Ramos (cell line): ENCODE measurements around the gene IL17D.
"Not testable (repeated sequence)": the region's sequence is repeated elsewhere in the genome, so short reads cannot be mapped to it uniquely, and the experiment has no call there.

Source experiments
- in situ Hi-C: fragments of 300-500 bp; cut with MboI; formaldehyde crosslinking; loops from one replicate; pipeline ENCODE4 v1.14.3; 2022; ENCODE audit warnings: low sequenced_read_pairs; ENCODE audit not compliant: unreplicated experiment

The IL17D gene

GRCh38 chr13:20716951-20717350, 13.5 kb downstream of the IL17D start:
- in situ Hi-C loops = no loop called here

GRCh38 chr13:20717581-20718542, 14.4 kb downstream of the IL17D start:
- in situ Hi-C loops = no loop called here

DNA sequence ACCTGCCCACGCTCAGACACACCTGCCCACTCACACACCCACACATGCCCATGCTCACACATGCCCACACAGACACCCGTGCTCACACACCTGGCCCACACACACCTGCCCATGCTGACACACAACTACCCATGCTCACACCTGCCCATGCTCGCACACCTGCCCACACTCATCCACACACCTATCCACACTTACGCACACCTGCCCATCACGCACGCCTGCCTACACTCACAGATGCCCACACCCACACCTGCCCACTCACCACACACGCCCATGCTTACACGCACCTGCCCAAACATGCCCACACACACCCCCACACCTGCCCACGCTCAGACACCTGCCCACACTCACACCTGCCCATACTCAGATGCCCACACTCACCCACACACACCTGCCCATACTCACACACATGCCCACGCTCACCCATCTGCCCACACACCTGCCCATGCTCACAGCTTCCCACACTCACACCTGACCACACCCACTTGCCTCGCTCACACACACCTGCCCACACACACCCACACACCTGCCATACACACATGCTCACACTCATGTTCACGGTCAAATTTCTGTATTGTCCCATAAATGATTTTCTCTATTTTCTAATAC, 15.6 kb downstream of the IL17D start:
- in situ Hi-C loops = no loop called here

- in situ Hi-C loops = no loop called here
These were observed 16.3 kb downstream of the IL17D start for GRCh38 chr13:20719783-20720182.

DNA sequence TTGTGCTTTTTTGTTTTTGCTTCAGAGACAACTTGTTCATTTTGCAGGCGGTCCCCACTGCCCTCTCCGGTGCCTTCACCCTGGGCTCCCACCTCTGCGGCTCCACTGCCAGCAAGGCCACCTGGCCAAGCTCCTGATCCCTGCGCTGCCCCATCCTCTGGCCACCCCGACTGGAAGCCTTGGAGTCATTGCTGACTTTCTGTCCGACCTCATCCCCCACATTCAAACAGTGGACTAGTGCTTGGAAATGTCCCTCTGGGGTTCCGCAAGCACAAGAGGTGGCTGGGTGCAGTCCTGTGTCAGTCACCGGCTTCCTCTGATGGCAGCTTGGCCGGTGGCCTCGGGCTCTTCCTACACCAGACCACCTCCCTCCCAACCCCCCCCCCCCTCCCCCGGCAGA, 17.0 kb downstream of the IL17D start:
- in situ Hi-C loops = no loop called here

DNA sequence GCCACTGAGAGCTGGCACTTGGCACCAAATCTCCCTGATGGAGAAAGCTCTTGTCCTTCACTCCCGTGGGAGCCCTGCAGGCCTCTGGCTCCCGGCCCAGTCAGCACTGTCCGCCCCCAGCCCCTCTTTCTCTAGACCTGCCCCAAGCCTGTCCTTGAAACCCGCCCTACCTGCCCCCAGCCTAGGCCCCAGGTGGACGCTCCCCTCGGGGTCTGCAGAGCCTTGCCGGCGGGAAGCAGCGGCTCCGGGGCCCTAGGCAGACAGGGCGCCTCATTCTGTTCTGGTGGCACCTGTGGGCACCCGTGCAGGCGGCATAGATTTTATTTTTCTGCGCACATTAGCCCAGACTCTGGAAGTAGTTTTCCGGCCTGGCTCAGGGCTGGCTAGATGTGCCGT, 17.6 kb downstream of the IL17D start:
- in situ Hi-C loops = no loop called here

DNA sequence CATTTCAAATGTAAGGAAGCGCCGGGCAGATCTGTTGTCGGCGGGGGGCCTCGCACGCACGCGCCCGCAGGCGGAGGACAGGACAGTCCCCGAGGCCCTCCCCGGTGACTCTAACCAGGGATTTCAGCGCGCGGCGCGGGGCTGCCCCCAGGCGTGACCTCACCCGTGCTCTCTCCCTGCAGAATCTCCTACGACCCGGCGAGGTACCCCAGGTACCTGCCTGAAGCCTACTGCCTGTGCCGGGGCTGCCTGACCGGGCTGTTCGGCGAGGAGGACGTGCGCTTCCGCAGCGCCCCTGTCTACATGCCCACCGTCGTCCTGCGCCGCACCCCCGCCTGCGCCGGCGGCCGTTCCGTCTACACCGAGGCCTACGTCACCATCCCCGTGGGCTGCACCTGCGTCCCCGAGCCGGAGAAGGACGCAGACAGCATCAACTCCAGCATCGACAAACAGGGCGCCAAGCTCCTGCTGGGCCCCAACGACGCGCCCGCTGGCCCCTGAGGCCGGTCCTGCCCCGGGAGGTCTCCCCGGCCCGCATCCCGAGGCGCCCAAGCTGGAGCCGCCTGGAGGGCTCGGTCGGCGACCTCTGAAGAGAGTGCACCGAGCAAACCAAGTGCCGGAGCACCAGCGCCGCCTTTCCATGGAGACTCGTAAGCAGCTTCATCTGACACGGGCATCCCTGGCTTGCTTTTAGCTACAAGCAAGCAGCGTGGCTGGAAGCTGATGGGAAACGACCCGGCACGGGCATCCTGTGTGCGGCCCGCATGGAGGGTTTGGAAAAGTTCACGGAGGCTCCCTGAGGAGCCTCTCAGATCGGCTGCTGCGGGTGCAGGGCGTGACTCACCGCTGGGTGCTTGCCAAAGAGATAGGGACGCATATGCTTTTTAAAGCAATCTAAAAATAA, 18.2 kb downstream of the IL17D start:
- in situ Hi-C loops = no loop called here

GRCh38 chr13:20727856-20728255, 24.4 kb downstream of the IL17D start:
- in situ Hi-C loops = no loop called here

- in situ Hi-C loops = no loop called here
These were observed 25.2 kb downstream of the IL17D start for GRCh38 chr13:20728579-20729311.

- in situ Hi-C loops = no loop called here
These were observed 26.4 kb downstream of the IL17D start for GRCh38 chr13:20729633-20730585.

GRCh38 chr13:20738616-20739015, 35.1 kb downstream of the IL17D start:
- in situ Hi-C loops = no loop called here

GRCh38 chr13:20740021-20740420, 36.5 kb downstream of the IL17D start:
- in situ Hi-C loops = no loop called here

GRCh38 chr13:20743830-20744404, 40.4 kb downstream of the IL17D start:
- in situ Hi-C loops = not testable (repeated sequence)

DNA sequence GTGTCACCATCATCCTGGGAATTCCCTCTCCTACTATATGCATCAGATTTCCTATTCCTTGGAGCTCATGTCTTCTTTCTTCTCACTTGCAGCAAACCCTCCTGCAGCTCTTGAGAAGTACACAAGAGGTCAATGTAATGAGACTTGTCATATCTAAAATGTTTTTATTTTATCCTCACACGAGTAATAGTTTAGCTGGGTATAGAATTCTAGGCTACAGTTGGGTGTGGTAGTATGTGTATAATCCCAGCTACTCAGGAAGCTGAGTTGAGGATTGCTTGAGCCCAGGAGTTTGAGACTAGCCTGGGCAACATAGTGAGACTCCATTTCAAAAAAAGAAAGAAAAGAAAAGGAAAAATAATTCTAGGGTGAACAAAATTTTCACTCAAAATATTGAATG, 45.9 kb downstream of the IL17D start:
- in situ Hi-C loops = no loop called here

DNA sequence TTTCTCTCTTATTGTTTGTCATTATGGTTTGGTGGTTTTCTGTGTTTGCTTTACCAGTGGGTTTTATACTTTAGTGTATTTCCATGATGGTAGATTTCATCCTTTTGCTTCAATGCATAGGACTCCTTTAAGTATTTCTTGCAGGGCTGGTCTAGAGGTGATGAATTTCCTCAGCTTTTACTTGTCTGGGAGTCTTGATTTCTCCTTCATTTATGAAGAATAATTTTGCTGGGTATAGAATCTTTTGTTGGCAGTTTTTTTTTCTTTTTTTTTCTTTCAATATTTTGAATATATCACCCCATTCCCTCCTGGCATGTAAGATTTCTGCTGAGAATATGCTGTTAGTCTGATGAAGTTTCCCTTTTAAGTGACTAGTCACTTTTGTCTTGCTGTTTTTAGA, 50.5 kb downstream of the IL17D start:
- in situ Hi-C loops = no loop called here

- in situ Hi-C loops = no loop called here
These were observed 57.4 kb downstream of the IL17D start for GRCh38 chr13:20760872-20761271.

DNA sequence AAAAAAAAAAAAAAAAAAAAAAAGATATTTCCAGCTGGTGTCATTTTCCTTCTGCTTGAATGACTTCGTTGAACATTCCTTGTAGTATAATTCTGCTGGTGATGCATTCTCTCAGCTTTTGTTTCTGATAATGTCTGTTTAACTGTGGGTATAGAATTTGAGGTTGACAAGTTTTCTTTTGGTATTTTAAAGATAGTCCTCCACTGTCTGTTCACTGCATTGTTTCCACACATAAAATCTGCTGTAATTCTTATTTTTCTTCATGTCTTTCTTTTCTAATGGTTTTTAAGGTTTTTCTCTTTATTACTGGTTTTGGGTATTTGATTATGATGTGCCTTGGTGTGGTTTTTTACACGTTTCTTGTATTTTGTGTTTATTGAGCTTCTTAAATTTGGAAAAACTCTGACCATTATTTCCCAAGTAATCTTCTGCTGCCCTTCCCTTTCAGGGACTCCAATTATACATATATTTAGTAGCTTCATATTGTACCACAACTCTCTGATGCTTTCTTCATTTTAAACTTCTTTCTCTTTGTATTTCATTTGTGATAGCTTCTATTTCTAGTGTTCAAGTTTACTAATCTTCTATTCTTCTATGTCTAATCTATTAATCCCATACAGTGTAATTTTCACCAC, 63.9 kb downstream of the IL17D start:
- in situ Hi-C loops = no loop called here

DNA sequence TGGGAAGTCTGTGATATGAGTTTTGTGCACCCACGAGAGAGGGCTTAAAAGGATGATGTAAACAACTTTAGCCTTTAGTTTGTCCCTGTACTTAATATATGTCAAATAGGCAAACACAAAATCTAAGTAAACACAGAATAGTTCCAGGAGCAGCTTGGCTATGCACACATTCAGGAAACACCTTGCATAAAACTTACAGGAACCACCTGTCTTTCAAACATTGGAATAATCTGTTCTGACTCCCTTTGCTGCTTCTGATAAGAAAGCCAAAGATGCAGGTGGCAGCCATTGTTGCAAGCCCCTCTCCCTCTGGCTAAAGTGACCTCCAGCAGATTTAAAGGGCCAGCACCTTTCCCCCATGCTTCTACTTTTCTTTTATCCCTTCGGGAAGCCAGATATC, 65.6 kb downstream of the IL17D start:
- in situ Hi-C loops = no loop called here
